Measurements from ENCODE around the gene CPVL. TPM values are rescaled to one million over a fixed set of nuclear protein-coding genes. Genes with fewer than 3 reads are reported as not detected.

The CPVL gene
- total RNA-seq, 1 experiment from 2014 or later = 10.3 TPM

- ChIA-PET CTCF (interaction anchor here (12.8 kb wide), 1 partner anchor 181 kb away, joined by 356 read pairs; no protein-coding TSS in a partner anchor), RAD21 (ENCODE audit: low non-redundant PET in 1 of 2, low total read pairs in 2 of 2, uncharacterized antibody in 2 of 2, unreplicated experiment in 2 of 2) (no interaction called here), POLR2A (no interaction called here)
- no peak overlapping the region for H3K4me3 ChIP-seq (replicated peaks in 1 of 2; ENCODE audit: low read depth in 1 of 2, low read length in 2 of 2)
- no peaks in the 10 kb centered on the region for H3K36me3 ChIP-seq (ENCODE audit: control insufficient read depth in 1 of 2, insufficient read depth in 2 of 2, low read length in 2 of 2)
- TF ChIP-seq, protein P1, sequence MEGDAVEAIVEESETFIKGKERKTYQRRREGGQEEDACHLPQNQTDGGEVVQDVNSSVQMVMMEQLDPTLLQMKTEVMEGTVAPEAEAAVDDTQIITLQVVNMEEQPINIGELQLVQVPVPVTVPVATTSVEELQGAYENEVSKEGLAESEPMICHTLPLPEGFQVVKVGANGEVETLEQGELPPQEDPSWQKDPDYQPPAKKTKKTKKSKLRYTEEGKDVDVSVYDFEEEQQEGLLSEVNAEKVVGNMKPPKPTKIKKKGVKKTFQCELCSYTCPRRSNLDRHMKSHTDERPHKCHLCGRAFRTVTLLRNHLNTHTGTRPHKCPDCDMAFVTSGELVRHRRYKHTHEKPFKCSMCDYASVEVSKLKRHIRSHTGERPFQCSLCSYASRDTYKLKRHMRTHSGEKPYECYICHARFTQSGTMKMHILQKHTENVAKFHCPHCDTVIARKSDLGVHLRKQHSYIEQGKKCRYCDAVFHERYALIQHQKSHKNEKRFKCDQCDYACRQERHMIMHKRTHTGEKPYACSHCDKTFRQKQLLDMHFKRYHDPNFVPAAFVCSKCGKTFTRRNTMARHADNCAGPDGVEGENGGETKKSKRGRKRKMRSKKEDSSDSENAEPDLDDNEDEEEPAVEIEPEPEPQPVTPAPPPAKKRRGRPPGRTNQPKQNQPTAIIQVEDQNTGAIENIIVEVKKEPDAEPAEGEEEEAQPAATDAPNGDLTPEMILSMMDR (IDR thresholded peaks at IDR 0.05 in 2 of 3, conservative IDR thresholded peaks at IDR 0.05 in 1 of 3; ENCODE audit: borderline replicate concordance in 1 of 3, insufficient read depth in 1 of 3, low read depth in 2 of 3, low read length in 2 of 3) = no peak
- no peaks in the 10 kb centered on the region for H3K4me1 ChIP-seq (ENCODE audit: control insufficient read depth in 1 of 2, insufficient read depth in 2 of 2, low read length in 2 of 2)
- no peak overlapping the region for H3K27ac ChIP-seq (ENCODE audit: low read depth, low read length)
- H3K9me3 ChIP-seq (ENCODE audit: control insufficient read depth in 1 of 2, insufficient read depth in 1 of 2, low read depth in 1 of 2, low read length in 2 of 2) = no peaks in the 10 kb centered on the region
- no peaks in the 10 kb centered on the region for H3K9me2 ChIP-seq (ENCODE audit: insufficient read depth)
- DNase-seq (ENCODE audit: low read depth, low spot score) (peak; percentile 13), ATAC-seq (no peak)
- H4K20me1 ChIP-seq (ENCODE audit: insufficient read depth) = no peaks in the 10 kb centered on the region
- BruUV-seq (replicated peaks) = no TSS peak
- H2AFZ ChIP-seq (ENCODE audit: low read depth, low read length, poor library complexity, severe bottlenecking) = no peak overlapping the region
- intact Hi-C loops (cut with micrococcal nuclease) = no loop called here
- no peaks in the 10 kb centered on the region for H3K27me3 ChIP-seq (ENCODE audit: insufficient read depth, low read length)
- no peaks in the 10 kb centered on the region for H3K79me2 ChIP-seq (ENCODE audit: insufficient read depth, low read length)
- no peak overlapping the region for H3K4me2 ChIP-seq (ENCODE audit: low read length)
- no peak overlapping the region for H3K9ac ChIP-seq (ENCODE audit: low read length)
Observed at GRCh38 chr7:29105191-29105590, 41.1 kb downstream of the CPVL start.

- Histone ChIP-seq H3K4me1 (ENCODE audit: control insufficient read depth in 1 of 2, insufficient read depth in 2 of 2, low read length in 2 of 2) (no peaks in the 10 kb centered on the region), H3K27me3 (ENCODE audit: insufficient read depth, low read length) (no peaks in the 10 kb centered on the region), H3K9me2 (ENCODE audit: insufficient read depth) (no peaks in the 10 kb centered on the region), H3K9ac (ENCODE audit: low read length) (no peak overlapping the region), H3K27ac (ENCODE audit: low read depth, low read length) (no peak overlapping the region), H2AFZ (ENCODE audit: low read depth, low read length, poor library complexity, severe bottlenecking) (no peak overlapping the region), H3K9me3 (ENCODE audit: control insufficient read depth in 1 of 2, insufficient read depth in 1 of 2, low read depth in 1 of 2, low read length in 2 of 2) (no peaks in the 10 kb centered on the region), H3K4me3 (replicated peaks in 1 of 2; ENCODE audit: low read depth in 1 of 2, low read length in 2 of 2) (no peak overlapping the region), H3K79me2 (ENCODE audit: insufficient read depth, low read length) (no peaks in the 10 kb centered on the region), H4K20me1 (ENCODE audit: insufficient read depth) (no peaks in the 10 kb centered on the region), H3K36me3 (ENCODE audit: control insufficient read depth in 1 of 2, insufficient read depth in 2 of 2, low read length in 2 of 2) (no peaks in the 10 kb centered on the region), H3K4me2 (ENCODE audit: low read length) (no peak overlapping the region)
- ATAC-seq = peak; percentile 77
- CTCF ChIA-PET = interaction anchor here (1.6 to 12.8 kb wide), 2 partner anchors 11 to 178 kb away, joined by 5 to 356 read pairs; no protein-coding TSS in a partner anchor
- POLR2A ChIA-PET = interaction anchor here (1.1 to 1.7 kb wide), 2 partner anchors 11 to 176 kb away, joined by 3 to 8 read pairs; no protein-coding TSS in a partner anchor
- peak; percentile 33 for DNase-seq (ENCODE audit: low read depth, low spot score)
- intact Hi-C loops (cut with micrococcal nuclease) = loop anchor here (1.0 kb wide), 2 partner anchors 175 to 180 kb away; no protein-coding TSS in a partner anchor
- RAD21 ChIA-PET (ENCODE audit: low non-redundant PET in 1 of 2, low total read pairs in 2 of 2, uncharacterized antibody in 2 of 2, unreplicated experiment in 2 of 2) = interaction anchor here in 1 of 2 experiments (1.5 kb wide), 1 partner anchor 175 kb away, joined by 10 read pairs; no protein-coding TSS in a partner anchor
- BruUV-seq (replicated peaks) = no TSS peak
- TF ChIP-seq EGR1 (IDR thresholded peaks at IDR 0.05; ENCODE audit: low read depth) = no peak
- no peak for TF ChIP-seq FOSL1 (IDR thresholded peaks at IDR 0.05; ENCODE audit: low read depth)
- no peak for TF ChIP-seq CEBPB (IDR thresholded peaks at IDR 0.05; ENCODE audit: low read depth)
- no peak for TF ChIP-seq ZFX (IDR thresholded peaks at IDR 0.05)
- no peak for TF ChIP-seq ZNF274 (IDR thresholded peaks at IDR 0.05; ENCODE audit: low read depth, low read length)
- TF ChIP-seq SRF (IDR thresholded peaks at IDR 0.05; ENCODE audit: low read depth) = no peak
- no peak for TF ChIP-seq TCF7L2 (IDR thresholded peaks at IDR 0.05; ENCODE audit: borderline replicate concordance, extremely low read depth, insufficient read depth, insufficient read length)
- TF ChIP-seq, protein P1 (IDR thresholded peaks at IDR 0.05 in 2 of 3, conservative IDR thresholded peaks at IDR 0.05 in 1 of 3; ENCODE audit: borderline replicate concordance in 1 of 3, insufficient read depth in 1 of 3, low read depth in 2 of 3, low read length in 2 of 3) = peak; percentile 57 to 80 (median 70)
- TF ChIP-seq CBX3 (IDR thresholded peaks at IDR 0.05; ENCODE audit: low read depth) = no peak
- peak; percentile 72 for TF ChIP-seq RAD21 (IDR thresholded peaks at IDR 0.05; ENCODE audit: low read depth)
- TF ChIP-seq, protein P2, sequence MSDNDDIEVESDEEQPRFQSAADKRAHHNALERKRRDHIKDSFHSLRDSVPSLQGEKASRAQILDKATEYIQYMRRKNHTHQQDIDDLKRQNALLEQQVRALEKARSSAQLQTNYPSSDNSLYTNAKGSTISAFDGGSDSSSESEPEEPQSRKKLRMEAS (IDR thresholded peaks at IDR 0.05) = no peak
- TF ChIP-seq ATF3 (IDR thresholded peaks at IDR 0.05) = no peak
- no peak for TF ChIP-seq ELF1 (IDR thresholded peaks at IDR 0.05; ENCODE audit: borderline replicate concordance, low read depth)
- no peak for TF ChIP-seq POLR2AphosphoS5 (IDR thresholded peaks at IDR 0.05; ENCODE audit: low read depth, low read length)
Observed at GRCh38 chr7:29102558-29103151, 43.7 kb downstream of the CPVL start.
